PC-9 (cell line): ENCODE data around the gene PRKG1. TPM values are rescaled to one million over a fixed set of nuclear protein-coding genes. Genes with fewer than 3 reads are reported as not detected.

Experiments
- BruUV-seq: library from RNA; stranded (reverse); fragments of 400-500 nt; replicated peaks from 2 replicates; lab custom pipeline; 2021; lab: Mats Ljungman, UMichigan
- CTCF ChIA-PET: fragments of 300-600 bp; sonication (Branson Sonifier 250); formaldehyde crosslinking; loops from one replicate; lab custom pipeline; 2022; ENCODE audit warnings: antibody characterized with exemption; lab: Charles Lee
- POLR2A ChIA-PET: fragments of 300-600 bp; sonication (Branson Sonifier 250); formaldehyde crosslinking; loops from one replicate; lab custom pipeline; 2022; ENCODE audit warnings: antibody characterized with exemption; ENCODE audit not compliant: unreplicated experiment; lab: Charles Lee
- DNase-seq, 2 experiments: peaks; one replicate each; pipeline versions ENCODE4 v3.0.0 to v3.0.0-alpha.2; 2015 to 2022; ENCODE audit warnings: mixed read lengths in 1 of 2
- H2AFZ ChIP-seq: fragments of 200-600 bp; sonication (generic); 2 replicates; pipeline ENCODE4 v1.8.1; 2017; ENCODE audit warnings: antibody characterized with exemption
- H3F3A ChIP-seq: fragments of 200-600 bp; sonication (generic); 2 replicates; pipeline ENCODE4 v1.8.1; 2017; ENCODE audit warnings: antibody characterized with exemption, mild to moderate bottlenecking, low read depth; ENCODE audit not compliant: insufficient read depth
- H3K27ac ChIP-seq: fragments of 200-600 bp; sonication (generic); 2 replicates; pipeline ENCODE4 v1.6.1; 2016; ENCODE audit warnings: mixed run types
- H3K27me3 ChIP-seq: fragments of 200-600 bp; sonication (generic); 2 replicates; pipeline ENCODE4 v1.6.1; 2016; ENCODE audit warnings: low read depth, mixed run types; ENCODE audit not compliant: insufficient read depth
- H3K36me3 ChIP-seq: fragments of 200-600 bp; sonication (generic); 2 replicates; pipeline ENCODE4 v1.6.1; 2016; ENCODE audit warnings: low read depth, mixed run types
- H3K4me1 ChIP-seq: fragments of 200-600 bp; sonication (generic); replicated peaks from 2 replicates; pipeline ENCODE4 v1.6.1; 2016; ENCODE audit warnings: mixed run types; ENCODE audit not compliant: insufficient read depth
- H3K4me2 ChIP-seq: fragments of 200-600 bp; sonication (generic); 2 replicates; pipeline ENCODE4 v1.6.1; 2017; ENCODE audit warnings: mixed run types
- H3K4me3 ChIP-seq: fragments of 200-600 bp; sonication (generic); 2 replicates; pipeline ENCODE4 v1.6.1; 2016; ENCODE audit warnings: mixed run types
- H3K79me2 ChIP-seq: fragments of 200-600 bp; sonication (generic); 2 replicates; pipeline ENCODE4 v1.6.1; 2017; ENCODE audit warnings: low read depth, mixed run types
- H3K9me2 ChIP-seq: fragments of 200-600 bp; sonication (generic); 2 replicates; pipeline ENCODE4 v1.8.1; 2017; ENCODE audit warnings: mild to moderate bottlenecking; ENCODE audit not compliant: insufficient read depth
- H3K9me3 ChIP-seq: fragments of 200-600 bp; sonication (generic); 2 replicates; pipeline ENCODE4 v1.8.1; 2016; ENCODE audit warnings: low read depth; ENCODE audit not compliant: insufficient read depth
- H4K20me1 ChIP-seq: fragments of 200-600 bp; sonication (generic); 2 replicates; pipeline ENCODE4 v1.8.1; 2017; ENCODE audit not compliant: insufficient read depth
- EZH2 ChIP-seq: fragments of 200-600 bp; sonication (generic); IDR thresholded peaks from 2 replicates; pipeline ENCODE4 v1.8.0; 2017; ENCODE audit warnings: antibody characterized with exemption, low read depth
- intact Hi-C: fragments of 100-400 bp; cut with micrococcal nuclease; formaldehyde crosslinking; loops from one replicate; pipeline ENCODE4 v1.10.0; 2022; ENCODE audit not compliant: unreplicated experiment
- total RNA-seq: library from RNA; stranded (reverse); gene quantifications from 2 replicates; pipeline ENCODE4 v1.2.3, GENCODE V29; 2021
- TF ChIP-seq, protein P1 (sequence below): fragments of 200-600 bp; sonication (generic); conservative IDR thresholded peaks from 2 replicates; pipeline ENCODE4 v1.6.1; 2017; ENCODE audit warnings: mixed run types, antibody characterized with exemption, mild to moderate bottlenecking, moderate library complexity

Gene PRKG1
- total RNA-seq, 1 experiment from 2014 or later = 0.70 TPM

DNA sequence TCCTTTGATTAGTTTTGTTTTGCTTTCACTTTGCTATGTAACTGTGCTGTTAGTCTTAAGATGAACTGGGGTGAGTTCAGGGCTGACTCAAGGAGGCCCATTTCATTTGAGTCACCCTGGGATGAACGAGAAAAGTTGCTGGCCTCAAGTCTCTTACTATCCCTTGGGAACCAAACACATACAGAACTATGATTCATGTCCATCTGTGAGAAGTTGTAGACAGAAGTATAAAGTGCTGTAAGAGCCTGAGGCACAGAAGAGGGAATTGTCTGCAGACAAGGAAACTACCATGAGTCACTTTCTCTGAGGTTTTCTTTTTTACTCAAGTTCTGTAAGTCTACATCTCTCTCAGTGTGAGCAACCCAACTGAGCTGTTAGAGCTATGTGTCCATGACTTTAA, 805.0 kb downstream of the PRKG1 start:
- no peaks in the 10 kb centered on the region for H3K9me2 ChIP-seq
- no peaks in the 10 kb centered on the region for H3K4me1 ChIP-seq
- no peaks in the 10 kb centered on the region for H4K20me1 ChIP-seq
- CTCF ChIA-PET = no interaction called here
- H3K27me3 ChIP-seq = no peaks in the 10 kb centered on the region
- H3K36me3 ChIP-seq = no peaks in the 10 kb centered on the region
- H2AFZ ChIP-seq = no peak overlapping the region
- TF ChIP-seq EZH2 = no peak
- TF ChIP-seq, protein P1, sequence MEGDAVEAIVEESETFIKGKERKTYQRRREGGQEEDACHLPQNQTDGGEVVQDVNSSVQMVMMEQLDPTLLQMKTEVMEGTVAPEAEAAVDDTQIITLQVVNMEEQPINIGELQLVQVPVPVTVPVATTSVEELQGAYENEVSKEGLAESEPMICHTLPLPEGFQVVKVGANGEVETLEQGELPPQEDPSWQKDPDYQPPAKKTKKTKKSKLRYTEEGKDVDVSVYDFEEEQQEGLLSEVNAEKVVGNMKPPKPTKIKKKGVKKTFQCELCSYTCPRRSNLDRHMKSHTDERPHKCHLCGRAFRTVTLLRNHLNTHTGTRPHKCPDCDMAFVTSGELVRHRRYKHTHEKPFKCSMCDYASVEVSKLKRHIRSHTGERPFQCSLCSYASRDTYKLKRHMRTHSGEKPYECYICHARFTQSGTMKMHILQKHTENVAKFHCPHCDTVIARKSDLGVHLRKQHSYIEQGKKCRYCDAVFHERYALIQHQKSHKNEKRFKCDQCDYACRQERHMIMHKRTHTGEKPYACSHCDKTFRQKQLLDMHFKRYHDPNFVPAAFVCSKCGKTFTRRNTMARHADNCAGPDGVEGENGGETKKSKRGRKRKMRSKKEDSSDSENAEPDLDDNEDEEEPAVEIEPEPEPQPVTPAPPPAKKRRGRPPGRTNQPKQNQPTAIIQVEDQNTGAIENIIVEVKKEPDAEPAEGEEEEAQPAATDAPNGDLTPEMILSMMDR = no peak
- H3F3A ChIP-seq = no peaks in the 10 kb centered on the region; the same call in 1 of the 2 replicates
- no peak overlapping the region for H3K4me3 ChIP-seq
- no peaks in the 10 kb centered on the region for H3K9me3 ChIP-seq
- H3K27ac ChIP-seq = no peak overlapping the region
- intact Hi-C loops = no loop called here
- peak; percentile 6 to 64 for DNase-seq
- POLR2A ChIA-PET = no interaction called here
- BruUV-seq = no TSS peak
- H3K79me2 ChIP-seq = no peaks in the 10 kb centered on the region
- H3K4me2 ChIP-seq = no peak overlapping the region

DNA sequence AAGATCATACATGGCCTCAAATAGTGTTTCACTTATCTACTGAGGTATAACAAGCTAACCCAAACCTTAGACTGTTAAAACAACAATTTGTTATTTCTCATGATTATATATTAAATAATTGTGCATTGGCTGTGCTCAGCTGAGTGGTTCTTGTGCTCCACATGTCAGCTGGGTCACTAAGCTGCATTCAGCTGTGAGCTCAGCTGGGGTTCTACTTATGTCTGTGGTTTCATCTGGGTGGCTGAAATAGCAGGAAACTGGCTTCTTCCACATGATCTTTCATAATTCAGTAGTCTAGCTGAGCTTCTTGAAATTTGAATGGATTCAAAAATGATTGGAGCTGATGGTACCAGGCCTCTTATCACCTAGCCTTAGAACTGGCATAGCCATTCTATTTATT, 806.9 kb downstream of the PRKG1 start:
- no peak overlapping the region for H2AFZ ChIP-seq
- H3K27ac ChIP-seq = no peak overlapping the region
- H3K4me3 ChIP-seq = no peak overlapping the region
- intact Hi-C loops = no loop called here
- no peaks in the 10 kb centered on the region for H3K9me2 ChIP-seq
- no peak overlapping the region for H3K4me2 ChIP-seq
- H3K27me3 ChIP-seq = no peaks in the 10 kb centered on the region
- ChIA-PET CTCF (no interaction called here), POLR2A (no interaction called here)
- BruUV-seq = no TSS peak
- no peaks in the 10 kb centered on the region for H3K79me2 ChIP-seq
- TF ChIP-seq, protein P1 = no peak
- TF ChIP-seq EZH2 = no peak
- H3K36me3 ChIP-seq = no peaks in the 10 kb centered on the region
- no peaks in the 10 kb centered on the region; the same call in 1 of the 2 replicates for H3F3A ChIP-seq
- no peaks in the 10 kb centered on the region for H3K9me3 ChIP-seq
- no peak for DNase-seq
- no peaks in the 10 kb centered on the region for H4K20me1 ChIP-seq
- no peaks in the 10 kb centered on the region for H3K4me1 ChIP-seq

DNA sequence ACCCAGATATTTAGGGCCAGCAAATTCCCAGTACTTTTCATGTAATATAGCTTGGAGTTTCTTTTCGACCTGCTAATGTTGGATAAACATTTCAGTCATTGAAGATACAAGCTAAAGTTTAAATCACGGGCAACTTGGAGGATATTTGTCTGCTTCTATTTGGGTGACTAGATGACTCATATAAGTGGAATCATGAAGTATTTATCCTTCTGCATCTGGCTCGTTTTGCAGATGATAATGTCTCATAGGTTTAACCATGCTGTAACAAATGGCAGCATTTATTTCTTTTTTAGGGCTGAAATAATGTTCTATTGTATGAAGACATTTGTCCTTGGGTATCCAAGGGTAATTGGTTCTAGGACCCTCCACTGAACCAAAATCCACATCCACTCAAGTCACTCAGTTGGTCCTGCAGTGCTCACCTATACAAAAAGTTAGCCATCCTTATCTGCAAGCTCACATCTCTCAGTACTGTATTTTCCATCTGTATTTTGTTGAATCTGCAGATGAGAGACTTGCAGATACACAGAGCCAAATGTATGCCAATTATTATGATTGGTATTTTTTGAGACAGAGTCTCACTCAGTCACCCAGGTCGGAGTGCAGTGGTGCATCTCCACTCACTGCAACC, 812.3 kb downstream of the PRKG1 start:
- Histone ChIP-seq H4K20me1 (no peaks in the 10 kb centered on the region), H2AFZ (no peak overlapping the region), H3K9me3 (no peaks in the 10 kb centered on the region), H3K27ac (no peak overlapping the region), H3K79me2 (no peaks in the 10 kb centered on the region), H3K4me3 (no peak overlapping the region), H3K4me2 (no peak overlapping the region), H3K36me3 (no peaks in the 10 kb centered on the region), H3K27me3 (no peaks in the 10 kb centered on the region), H3K4me1 (no peaks in the 10 kb centered on the region), H3F3A (no peaks in the 10 kb centered on the region), H3K9me2 (no peaks in the 10 kb centered on the region)
- CTCF ChIA-PET = no interaction called here
- POLR2A ChIA-PET = no interaction called here
- DNase-seq = no peak
- TF ChIP-seq, protein P1 = no peak
- TF ChIP-seq EZH2 = no peak
- BruUV-seq = no TSS peak
- intact Hi-C loops = no loop called here
